DMS153 (cell line): Measurements from ENCODE around the gene USP47.

Source experiments
- DNase-seq: peaks from one replicate; lab custom pipeline; 2025; lab: John Stamatoyannopoulos, UW

Gene USP47

DNA sequence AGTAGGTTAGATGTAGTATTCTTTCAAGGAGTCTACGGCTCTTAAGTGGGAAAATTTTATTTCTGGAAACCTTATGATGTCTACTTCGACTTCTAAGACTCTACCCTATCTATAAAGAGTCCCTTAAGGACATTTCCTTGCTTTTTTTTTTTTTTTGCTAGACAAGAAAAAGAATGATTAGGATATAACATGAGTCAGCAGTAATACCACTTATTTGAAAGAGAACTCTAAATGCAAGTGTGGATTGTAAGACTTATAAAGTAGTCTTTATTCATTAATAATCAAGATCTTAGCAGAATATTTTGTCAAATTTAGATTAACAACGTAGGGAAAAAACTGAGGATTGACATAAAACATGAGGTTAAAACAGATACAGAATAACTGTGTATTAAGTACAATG, 95.7 kb downstream of the USP47 start:
- DNase-seq = no peak

DNA sequence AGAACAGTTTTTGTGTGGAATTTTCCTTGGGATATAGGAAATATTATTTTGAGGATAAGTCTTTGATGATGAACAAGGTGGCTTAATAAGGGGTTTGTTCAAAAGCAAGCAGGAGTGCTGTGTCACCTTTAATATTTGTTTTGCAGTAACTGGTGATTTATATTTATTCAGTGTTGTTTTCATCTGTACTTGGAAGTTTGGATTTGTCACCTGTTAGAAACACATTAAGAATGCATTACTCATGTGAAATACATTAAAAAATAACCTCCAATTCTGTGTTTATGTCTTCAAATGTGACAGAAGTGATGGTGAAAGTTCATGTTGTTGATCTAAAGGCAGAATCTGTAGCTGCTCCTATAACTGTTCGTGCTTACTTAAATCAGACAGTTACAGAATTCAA, 96.2 kb downstream of the USP47 start:
- no peak for DNase-seq

DNA sequence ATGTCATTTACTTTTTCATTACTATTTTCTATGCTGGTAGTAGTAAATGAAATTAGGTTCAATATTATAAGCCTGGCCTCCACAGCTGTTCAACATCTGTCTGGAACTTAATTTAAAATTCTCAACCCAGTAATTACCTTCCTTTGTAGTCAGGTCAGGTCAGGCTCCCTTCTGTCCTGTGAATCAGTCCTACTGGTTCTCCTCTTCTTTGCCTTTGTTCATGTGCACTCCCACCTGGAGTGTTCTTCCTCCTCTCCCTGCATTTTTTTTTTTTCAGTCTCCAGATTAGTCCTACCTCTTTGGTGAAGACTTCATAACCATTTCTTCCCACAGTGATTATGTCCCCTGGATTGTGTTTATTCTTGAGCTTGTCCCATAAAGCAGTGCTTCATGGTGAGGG, 98.8 kb downstream of the USP47 start:
- no peak for DNase-seq

DNA sequence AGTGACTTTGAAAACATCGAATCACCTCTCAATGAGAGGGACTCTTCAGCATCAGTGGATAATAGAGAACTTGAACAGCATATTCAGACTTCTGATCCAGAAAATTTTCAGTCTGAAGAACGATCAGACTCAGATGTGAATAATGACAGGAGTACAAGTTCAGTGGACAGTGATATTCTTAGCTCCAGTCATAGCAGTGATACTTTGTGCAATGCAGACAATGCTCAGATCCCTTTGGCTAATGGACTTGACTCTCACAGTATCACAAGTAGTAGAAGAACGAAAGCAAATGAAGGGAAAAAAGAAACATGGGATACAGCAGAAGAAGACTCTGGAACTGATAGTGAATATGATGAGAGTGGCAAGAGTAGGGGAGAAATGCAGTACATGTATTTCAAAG, 100.9 kb downstream of the USP47 start:
- DNase-seq = no peak

DNA sequence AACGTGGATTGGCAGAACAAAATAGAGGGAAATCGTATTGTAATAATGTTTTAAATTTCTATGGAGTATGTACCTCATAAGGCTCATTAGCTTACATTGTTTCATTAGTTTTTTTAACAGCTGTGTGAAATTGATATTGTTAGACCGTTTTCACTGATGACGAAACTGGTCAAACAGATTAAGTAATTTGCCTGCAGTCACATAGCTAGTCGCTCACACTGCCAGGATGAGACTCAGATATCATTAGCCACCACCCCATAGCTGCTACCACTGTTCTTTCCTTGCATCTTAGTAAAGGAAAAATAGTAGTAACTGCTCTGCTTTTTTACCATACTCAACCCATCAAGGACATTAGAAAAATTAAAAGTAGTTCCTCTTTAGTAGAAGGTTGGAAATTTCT, 102.7 kb downstream of the USP47 start:
- no peak for DNase-seq

DNA sequence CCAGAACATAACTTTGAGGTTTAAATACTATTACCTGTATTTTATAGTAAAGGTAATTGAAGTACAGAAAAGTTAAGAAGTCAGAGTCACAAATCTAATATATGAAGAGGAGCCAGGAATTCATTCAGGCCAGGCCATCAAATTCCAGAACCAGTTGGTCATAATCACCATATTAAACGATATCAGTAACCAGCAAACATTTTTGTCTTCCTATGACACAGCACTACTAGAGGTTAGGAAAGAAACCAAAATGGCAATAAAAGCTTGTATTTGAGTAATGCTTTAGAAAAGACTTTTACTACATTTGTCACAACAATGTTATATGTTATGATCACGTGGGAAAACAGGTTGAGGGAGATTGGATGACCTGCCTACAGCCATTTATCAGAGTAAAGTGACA, 104.4 kb downstream of the USP47 start:
- no peak for DNase-seq

DNA sequence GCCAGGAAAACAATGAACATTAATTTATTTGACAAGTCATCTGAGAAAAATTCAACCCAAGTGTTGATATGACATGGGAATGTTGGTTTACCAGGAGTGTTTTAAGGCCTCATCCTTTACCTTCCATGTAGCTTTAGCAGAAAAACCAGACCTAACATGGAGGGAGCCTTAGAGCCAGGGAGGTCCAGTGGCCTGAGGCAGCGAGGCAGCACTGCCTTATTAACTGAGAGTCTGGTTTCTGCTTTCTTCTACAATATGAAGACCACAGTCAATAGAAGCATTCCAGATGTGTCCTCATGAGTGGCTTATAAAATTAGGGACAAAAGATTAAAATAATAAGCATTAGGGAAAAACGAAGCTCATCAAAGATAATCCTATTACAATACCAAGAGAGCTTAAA, 105.1 kb downstream of the USP47 start:
- no peak for DNase-seq

DNA sequence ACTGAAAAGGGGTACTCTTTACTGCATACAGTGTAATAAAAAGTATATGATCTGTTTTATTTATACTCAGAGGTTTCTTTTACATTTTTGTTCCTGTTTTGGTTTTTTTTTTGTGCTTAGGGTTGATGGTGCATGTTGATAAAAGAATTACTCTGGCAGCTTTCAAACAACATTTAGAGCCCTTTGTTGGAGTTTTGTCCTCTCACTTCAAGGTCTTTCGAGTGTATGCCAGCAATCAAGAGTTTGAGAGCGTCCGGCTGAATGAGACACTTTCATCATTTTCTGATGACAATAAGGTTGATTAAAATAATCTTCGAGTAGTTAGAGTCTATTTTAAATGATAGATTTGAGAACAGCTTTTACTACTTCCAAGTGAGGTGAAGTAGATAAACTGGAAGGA, 106.1 kb downstream of the USP47 start:
- DNase-seq = no peak

DNA sequence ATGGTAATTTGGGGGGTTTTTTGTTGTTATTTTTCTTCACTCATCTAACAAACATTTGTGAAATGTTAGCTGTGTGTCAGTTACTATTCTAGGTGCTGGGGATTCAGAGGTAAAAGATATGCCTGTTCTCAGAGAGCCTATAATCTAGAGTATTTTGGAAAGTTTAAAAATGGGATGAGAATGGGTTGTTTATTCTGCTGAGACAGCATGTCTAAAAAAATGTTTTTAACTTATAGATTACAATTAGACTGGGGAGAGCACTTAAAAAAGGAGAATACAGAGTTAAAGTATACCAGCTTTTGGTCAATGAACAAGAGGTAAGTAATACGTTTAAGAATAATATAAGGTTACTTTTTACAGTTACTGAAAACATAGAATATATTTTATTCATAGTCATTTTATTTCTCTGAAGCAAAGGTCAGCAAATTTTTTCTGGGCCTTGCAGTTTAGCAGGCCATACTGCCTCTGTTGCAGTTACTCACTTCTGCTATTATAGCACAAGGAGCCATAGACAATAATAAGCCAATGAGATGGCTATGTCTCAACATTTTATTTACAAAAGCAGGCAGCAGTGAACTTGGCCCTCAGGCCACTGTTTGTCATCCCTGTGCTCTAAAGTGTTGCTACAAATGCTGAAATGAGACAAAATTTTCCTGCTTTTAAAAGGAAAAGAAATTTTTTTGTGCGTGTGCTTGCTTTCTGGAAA, 106.6 kb downstream of the USP47 start:
- DNase-seq = no peak

DNA sequence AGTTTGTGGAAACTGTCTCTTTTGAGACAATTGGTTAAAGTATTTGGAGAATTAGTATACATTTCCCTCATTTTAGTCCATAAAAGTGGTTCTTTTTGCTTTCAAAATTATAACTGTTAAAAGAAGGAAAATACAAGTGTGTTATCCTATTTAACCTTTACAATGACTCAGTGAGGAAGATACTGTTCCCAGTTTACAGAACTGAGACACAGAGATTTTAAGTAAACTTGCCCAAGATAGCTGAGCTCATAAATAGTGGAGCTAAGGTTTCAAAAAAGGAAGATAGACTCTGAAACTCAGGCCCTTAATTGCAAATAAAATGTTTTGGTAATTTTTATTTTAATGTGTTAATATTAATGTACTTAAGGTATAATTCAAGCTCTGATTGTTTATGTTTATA, 107.7 kb downstream of the USP47 start:
- DNase-seq = no peak

DNA sequence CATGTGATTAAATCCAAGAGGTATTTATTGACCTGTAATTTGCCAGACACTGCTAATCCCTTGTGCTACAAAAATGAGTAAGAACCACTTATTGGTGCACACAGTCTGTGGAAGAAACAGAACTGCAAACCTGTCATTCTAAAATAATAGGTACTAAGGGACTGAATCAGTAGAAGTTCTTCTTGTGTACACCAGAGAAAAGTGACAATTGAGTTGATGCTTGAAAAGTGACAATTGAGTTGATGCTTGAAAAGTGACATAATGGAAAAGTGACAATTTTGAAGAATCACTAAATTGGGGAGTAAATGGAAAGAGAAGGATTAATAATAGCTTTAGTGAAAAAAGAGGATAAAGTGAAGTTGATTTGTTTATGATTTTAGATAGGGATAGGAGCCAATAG, 110.3 kb downstream of the USP47 start:
- DNase-seq = no peak

DNA sequence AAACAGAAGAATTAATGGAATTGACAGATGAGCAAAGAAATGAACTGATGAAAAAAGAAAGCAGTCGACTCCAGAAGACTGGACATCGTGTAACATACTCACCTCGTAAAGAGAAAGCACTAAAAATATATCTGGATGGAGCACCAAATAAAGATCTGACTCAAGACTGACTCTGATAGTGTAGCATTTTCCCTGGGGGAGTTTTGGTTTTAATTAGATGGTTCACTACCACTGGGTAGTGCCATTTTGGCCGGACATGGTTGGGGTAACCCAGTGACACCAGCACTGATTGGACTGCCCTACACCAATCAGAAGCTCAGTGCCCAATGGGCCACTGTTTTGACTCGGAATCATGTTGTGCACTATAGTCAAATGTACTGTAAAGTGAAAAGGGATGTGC, 114.2 kb downstream of the USP47 start:
- no peak for DNase-seq

DNA sequence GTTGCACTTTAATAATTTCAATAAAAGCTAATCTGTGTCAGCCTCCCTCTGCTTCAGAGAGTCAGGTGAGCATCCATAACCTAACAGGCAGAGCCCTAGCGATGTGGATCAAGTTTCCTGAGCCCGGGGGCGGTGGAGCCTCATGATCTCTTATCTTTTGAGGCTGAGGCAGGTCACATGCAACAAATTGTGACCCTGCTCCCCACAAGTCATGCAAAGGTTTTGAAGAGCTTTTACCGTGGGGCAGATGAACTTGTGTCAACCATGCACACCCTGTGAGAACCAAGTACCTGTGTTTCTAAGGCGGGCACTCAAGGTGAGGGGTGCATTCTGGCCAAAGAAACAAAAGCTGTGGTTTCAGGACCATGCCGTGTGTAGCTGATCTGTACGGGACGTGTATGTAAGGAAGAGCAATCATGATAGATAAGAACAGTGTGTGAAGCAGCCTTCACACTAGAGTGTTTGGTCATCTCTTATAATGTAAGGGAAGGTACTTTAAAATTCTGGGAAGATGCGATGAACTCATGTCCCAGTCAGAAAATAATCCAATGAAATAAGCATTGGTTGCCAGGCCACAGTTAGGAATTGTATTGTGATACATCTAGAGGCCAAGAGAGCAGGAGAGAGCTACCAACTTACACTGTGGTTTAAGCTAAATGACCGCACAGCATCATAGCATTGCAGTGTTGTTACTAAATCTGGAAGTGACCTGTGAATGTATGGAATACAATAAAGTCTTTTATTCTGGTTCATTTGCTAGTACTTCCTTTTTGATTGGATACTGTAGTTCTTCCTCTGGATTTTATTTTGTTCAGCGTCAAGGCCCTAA, 116.8 kb downstream of the USP47 start:
- no peak for DNase-seq

DNA sequence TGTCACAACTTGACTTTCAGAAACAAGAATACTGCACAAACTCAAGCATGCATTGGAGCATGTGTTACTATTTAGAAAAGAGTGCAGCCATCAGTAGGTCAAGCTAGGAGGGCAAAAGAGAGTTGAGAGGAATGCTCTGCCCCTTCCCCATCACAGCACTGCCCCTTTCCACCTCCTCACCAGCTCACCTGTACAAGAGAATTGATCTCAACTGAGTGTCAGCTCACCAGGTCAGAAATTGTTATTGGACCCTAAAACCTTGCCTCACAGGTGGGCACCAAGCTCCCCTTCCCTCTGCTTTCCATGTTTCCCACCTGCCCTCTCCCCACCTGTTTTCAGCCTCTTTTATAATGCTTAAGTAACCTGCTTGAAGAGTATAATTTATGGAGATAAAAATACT, 117.8 kb downstream of the USP47 start:
- DNase-seq = no peak

DNA sequence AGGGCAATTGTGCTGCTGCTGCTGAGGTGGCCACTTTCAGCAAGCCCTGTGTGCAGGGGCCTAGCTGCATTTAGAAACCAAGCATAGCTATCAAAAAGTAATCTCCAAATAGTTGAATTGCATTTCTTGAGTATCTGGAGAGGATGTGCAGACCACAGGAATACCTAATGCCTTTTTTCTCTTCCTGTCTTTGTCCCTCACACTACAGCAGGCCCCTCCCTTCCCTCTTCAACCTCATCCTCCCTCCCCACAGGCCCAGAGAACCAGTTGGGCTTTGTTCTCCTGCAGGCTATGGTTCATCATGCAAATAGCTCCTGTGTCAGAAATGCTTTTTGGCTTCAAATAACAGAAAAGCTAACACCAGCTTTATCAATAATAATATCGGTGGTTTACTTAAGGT, 118.9 kb downstream of the USP47 start:
- DNase-seq = no peak

DNA sequence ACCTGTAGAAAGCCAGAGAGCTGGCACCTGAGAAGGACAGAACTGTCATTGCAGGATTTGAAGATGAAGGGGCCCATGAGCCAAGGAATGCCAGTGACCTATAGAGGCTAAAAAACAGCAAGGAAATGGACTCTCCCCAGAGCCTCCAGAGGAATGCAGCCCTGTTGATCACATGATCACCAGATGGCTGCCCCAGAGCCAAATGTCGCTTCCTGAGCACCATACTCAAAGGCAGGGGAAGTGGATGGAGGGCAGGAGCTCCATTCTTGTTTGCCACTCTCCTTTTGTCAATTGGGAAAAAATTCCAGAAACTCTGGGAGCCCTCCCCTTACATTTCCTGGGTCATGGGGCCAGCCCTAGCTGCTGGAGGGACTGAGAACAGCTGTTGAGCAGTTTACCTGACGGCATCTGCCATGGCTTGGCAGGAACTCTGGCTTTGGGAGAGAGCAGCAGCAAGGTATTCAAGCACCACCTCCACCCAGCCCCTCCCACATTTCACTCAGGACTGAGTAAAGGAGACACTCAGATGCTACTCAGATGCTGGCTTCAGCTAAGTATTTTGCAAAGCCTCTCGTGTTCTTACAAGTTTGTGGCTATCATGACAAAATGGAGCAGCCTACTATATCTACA, 119.7 kb downstream of the USP47 start:
- no peak for DNase-seq

DNA sequence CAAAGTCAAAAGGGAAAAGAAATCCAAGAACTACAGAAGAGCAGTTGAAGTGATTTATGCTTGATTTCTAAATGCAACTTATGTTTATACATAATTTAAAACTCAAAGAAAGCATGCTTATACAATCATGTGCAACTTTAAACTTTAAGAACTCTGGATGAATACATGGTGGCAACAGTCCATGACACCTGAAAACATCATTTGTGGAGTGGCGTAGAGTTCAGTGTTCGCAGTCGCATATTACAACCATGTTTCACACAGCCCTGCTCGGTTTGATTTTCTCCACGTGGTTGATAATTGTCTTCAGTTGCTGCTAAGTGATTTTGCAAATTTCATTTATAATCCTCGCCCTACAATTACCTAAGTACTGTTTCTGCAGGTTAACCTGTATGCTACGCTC, 121.3 kb downstream of the USP47 start:
- DNase-seq = no peak

DNA sequence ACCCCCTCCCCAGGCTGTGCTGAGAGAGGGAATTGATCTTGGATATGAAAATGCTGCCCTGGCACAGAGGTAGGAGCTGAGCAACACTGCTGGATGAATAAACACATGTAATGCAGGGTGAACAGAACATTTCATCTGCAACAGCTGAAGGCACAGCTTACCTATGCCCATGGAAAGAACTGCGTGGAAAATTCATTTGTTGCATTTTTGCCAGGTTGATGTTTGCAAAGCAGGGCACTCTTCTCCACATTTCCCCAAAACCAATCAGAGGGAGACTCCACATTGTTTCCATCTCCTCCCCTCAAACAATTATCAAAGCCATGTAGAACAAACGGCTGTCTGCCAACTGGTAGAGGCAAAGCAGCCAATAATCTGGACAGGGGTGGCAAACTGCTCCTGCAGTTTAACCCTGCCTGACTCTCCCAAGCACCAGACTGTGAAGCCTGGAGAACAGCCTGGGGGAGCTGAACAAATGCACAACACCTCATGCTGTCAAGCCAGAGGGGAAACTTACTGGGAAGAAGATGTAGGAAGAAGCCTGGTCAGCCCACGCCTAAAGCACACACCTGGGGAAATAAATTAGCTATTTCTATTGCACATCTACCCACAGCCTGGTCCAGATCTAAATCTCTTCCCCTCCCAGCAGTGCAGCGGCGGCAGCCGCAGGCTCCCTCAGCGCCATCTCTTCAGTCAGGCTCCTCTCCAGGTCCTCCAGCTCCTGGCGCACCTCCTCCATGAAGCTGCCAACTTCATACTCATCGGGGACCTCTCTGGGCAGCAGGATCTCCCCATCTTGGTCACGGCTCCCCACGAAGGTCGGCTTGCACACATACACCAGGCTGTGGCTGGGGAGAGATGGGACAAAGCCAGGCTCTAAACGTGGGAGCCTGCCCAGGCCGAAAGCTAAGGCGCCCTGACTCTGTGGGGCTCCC, 122.3 kb downstream of the USP47 start:
- DNase-seq = no peak

DNA sequence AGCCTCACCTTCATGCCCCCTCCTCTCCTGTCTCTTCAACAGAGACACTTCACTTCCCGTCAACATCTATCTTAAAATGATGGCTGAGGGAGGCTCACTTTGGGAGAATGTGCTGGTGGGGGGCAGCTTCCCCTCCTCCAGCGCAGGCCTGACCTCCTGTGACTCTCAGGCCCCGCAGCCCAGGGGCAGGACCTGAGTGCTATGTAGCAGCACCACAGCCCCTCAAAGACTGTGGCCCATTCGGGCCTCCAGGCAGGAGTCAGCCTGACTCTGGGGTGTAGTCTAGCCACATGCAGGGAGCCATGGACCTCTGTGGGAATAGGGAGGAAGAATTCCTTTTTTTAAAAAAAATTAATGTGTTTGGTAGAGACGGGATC, 123.0 kb downstream of the USP47 start:
- no peak for DNase-seq

DNA sequence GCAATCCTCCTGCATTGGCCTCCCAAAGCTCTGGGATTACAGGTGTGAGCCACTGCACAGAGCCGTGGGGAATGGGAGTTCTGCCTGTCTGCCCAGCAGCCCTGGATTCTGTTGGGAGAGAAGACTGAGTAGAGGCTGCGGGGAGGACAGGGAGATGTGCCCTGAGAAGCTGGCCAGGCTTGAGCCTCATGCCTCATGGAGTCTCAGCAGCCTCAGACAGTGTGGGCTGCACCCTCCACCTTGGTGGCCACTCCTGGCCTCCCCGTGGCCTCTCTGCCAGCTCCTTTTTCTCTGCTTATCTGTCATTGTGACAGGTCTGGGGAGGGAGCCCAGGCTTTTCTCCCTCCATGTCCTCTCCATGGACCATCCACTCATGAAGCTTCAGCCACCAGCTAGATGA, 123.4 kb downstream of the USP47 start:
- DNase-seq = no peak

DNA sequence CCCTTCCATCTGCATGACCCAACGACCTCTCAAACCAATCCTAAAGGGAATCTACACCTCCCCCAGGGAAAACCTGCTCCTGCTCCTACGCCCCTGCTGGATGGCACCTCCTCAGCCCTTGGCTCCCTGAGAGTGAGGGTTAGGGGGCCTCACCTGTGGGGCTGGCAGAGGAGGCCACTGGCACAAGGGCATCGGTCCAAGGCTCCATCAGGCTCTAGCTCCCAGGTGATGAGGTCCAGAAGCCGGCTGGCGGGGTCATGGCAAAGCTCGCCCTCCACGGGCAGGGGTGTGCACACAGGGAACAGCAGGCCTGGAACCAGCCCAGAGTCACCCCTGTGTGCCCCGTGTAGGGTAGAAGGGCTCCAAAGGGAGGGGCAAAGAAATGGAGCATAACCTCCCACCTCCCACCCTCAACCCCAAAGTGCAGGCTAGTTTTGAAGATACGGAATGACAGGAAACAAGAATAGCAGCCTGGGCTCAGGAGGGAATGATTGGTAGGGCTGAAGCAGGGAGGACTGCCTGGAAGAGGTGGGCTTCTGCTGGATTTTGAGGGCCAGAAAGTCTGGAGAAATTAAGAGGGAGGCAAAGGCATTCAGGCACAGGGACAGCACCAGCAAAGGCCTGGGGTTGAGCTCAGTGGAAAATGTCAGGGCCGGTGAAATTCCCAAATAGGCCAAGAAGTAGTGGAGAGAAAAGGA, 124.0 kb downstream of the USP47 start:
- DNase-seq = no peak

DNA sequence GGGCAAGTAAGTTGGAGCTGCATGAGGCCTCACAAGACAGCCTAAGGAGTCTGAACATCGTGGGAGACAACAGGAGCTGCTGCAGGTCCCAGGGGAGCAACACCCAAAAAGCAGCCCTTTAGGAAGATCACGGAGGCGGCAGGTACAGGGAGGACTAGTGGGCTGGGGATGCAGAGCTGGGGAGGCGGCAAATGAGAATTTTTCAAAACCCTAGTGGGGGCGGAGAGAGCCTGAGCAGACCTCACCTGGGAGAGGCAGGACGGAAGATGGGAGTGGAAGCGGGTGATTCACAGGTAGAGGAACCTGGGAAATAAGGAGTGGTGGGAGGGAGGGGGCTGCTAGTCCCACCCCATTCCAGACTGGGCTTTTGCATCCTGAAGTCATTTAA, 124.6 kb downstream of the USP47 start:
- DNase-seq = no peak
